Measurements from ENCODE around the gene ZNF143. TPM values are rescaled to one million over a fixed set of nuclear protein-coding genes. Genes with fewer than 3 reads are reported as not detected.
A peak's percentile ranks its signal among the peaks of the same experiment; 100 is the strongest.

The ZNF143 gene
- total RNA-seq, 1 experiment from 2014 or later = 29.2 TPM

DNA sequence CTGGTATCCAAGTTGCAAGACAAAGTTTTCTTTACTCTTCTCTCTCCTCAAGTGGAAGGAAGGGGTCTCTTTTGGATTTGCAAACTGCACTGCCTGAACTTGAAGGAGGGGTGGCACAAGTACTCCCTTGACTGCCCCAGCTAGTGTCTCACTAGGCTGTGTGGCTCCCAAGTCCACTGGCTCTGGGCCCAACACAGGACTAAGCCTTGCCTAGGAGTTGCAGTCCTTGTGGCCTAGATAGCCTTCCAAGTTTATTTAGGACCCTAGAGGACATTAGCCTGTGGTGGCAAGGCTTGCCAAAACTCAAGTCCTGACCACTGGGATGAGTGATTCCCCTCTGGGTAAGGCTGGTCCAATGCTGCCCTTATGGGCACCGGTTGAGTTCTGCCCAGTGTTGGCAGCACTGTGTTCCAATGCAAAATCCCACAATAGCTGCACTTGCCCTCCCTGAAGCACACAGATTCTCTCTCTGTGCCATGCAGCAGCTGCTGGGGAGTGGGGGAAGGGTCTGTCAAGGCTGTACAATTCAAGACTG lies 102.5 kb downstream of the ZNF143 start:
- no peak overlapping the region for H3T11ph ChIP-seq (ENCODE audit: low read length)
- H2AFZ ChIP-seq (ENCODE audit: low read length) = no peak overlapping the region
- DNase-seq = no peak
- Mint-ChIP-seq H3K4me1 (peaks cover 19 to 29% of the 10 kb centered on the region in 2 experiments), H3K36me3 (ENCODE audit: insufficient read depth in 1 of 3, low read depth in 3 of 3) (peaks cover 7 to 20% (median 12%) of the 10 kb centered on the region in 3 experiments; a peak in 6 of 7 replicates), H3K27ac (peak overlapping the region in 1 of 3 experiments; percentile 10; a peak in 1 of 7 replicates), H3K4me3 (no peak overlapping the region; a peak in 1 of 5 replicates), H3K9me3 (peaks cover 16 to 21% of the 10 kb centered on the region in 2 experiments), H3K27me3 (ENCODE audit: low read depth) (no peaks in the 10 kb centered on the region)
- no peaks in the 10 kb centered on the region for H3K79me2 ChIP-seq (ENCODE audit: insufficient read depth, low read length)
- no peak overlapping the region for H2BK15ac ChIP-seq (ENCODE audit: low read depth, low read length)
- TF ChIP-seq, protein P1, sequence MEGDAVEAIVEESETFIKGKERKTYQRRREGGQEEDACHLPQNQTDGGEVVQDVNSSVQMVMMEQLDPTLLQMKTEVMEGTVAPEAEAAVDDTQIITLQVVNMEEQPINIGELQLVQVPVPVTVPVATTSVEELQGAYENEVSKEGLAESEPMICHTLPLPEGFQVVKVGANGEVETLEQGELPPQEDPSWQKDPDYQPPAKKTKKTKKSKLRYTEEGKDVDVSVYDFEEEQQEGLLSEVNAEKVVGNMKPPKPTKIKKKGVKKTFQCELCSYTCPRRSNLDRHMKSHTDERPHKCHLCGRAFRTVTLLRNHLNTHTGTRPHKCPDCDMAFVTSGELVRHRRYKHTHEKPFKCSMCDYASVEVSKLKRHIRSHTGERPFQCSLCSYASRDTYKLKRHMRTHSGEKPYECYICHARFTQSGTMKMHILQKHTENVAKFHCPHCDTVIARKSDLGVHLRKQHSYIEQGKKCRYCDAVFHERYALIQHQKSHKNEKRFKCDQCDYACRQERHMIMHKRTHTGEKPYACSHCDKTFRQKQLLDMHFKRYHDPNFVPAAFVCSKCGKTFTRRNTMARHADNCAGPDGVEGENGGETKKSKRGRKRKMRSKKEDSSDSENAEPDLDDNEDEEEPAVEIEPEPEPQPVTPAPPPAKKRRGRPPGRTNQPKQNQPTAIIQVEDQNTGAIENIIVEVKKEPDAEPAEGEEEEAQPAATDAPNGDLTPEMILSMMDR (conservative IDR thresholded peaks at IDR 0.05) = no peak
- no peak overlapping the region for H2BK120ac ChIP-seq (ENCODE audit: low read depth, low read length, poor library complexity, severe bottlenecking)
- no peak overlapping the region for H3K4ac ChIP-seq (ENCODE audit: low read depth, low read length)
- H3K27me3 ChIP-seq (ENCODE audit: insufficient read depth, low read length) = no peaks in the 10 kb centered on the region
- no peak overlapping the region for H4K8ac ChIP-seq (replicated peaks; ENCODE audit: insufficient read length, low read depth, low read length)
- no CpG with 5 or more reads among the region's 1 CpG for WGBS (ENCODE audit: extremely low coverage, insufficient read length, low lambda C conversion rate)
- H3K27ac ChIP-seq (ENCODE audit: insufficient read length, low read depth, low read length) = no peak overlapping the region
- no peaks in the 10 kb centered on the region for H4K20me1 ChIP-seq (ENCODE audit: control insufficient read depth, insufficient read depth, insufficient read length)
- 0 out of 2 replicates have a peak, but pooled peaks cover 5% of the 10 kb centered on the region for H3K4me1 ChIP-seq (ENCODE audit: insufficient read depth, low read length)
- H3K23me2 ChIP-seq (ENCODE audit: insufficient read length, low read depth, low read length, poor library complexity, severe bottlenecking) = no peaks in the 10 kb centered on the region
- no peak overlapping the region for H2BK5ac ChIP-seq (ENCODE audit: insufficient read length, low read length)
- no peak overlapping the region for H3K9ac ChIP-seq (ENCODE audit: extremely low read depth, insufficient read length, low read length)
- H3K4me2 ChIP-seq (ENCODE audit: insufficient read depth, insufficient read length, low read length) = no peak overlapping the region
- H2BK20ac ChIP-seq (ENCODE audit: low read depth, low read length, poor library complexity, severe bottlenecking) = no peak overlapping the region
- H4K91ac ChIP-seq (ENCODE audit: insufficient read length, low read depth, low read length) = peak overlapping the region; percentile 78
- H4K5ac ChIP-seq (ENCODE audit: insufficient read length, low read depth, low read length) = no peak overlapping the region
- no peak overlapping the region for H2AK5ac ChIP-seq (ENCODE audit: insufficient read length, low read length)
- no peak overlapping the region for H3K18ac ChIP-seq (ENCODE audit: insufficient read length, low read depth, low read length)
- no peak overlapping the region for H3K23ac ChIP-seq (ENCODE audit: insufficient read length, low read depth, low read length)
- no peak overlapping the region for H3K56ac ChIP-seq (ENCODE audit: insufficient read length, low read depth, low read length)
- no peaks in the 10 kb centered on the region for H3K9me3 ChIP-seq (ENCODE audit: control insufficient read depth, low read depth, low read length)
- H3K14ac ChIP-seq (ENCODE audit: insufficient read depth, low read length) = no peak overlapping the region; the same call in 1 of the 2 replicates
- H3K79me1 ChIP-seq (ENCODE audit: insufficient read depth, low read depth, low read length, poor library complexity, severe bottlenecking) = no peaks in the 10 kb centered on the region
- H2BK12ac ChIP-seq (ENCODE audit: insufficient read length, low read depth, low read length) = no peak overlapping the region

Data from H9 (cell line).